ENCODE results near the gene SMURF1. TPM values are rescaled to one million over a fixed set of nuclear protein-coding genes. Genes with fewer than 3 reads are reported as not detected.

Gene SMURF1
- total RNA-seq, 2 experiments from 2014 or later, result 30.0 to 32.4 TPM

- no peaks in the 10 kb centered on the region for H3K27me3 Mint-ChIP-seq
- intact Hi-C loops (cut with DNase I, micrococcal nuclease), result no loop called here
- ATAC-seq (ENCODE audit: poor library complexity) (no peak), DNase-seq (no peak)
- Histone ChIP-seq H3K27me3 (ENCODE audit: control insufficient read depth in 1 of 2, insufficient read depth in 2 of 2, low read length in 2 of 2) (no peaks in the 10 kb centered on the region), H3K4me3 (ENCODE audit: low read length) (no peak overlapping the region), H3K4me1 (ENCODE audit: insufficient read depth, low read length) (peaks cover 2% of the 10 kb centered on the region), H3K36me3 (ENCODE audit: insufficient read depth, low read length) (no peaks in the 10 kb centered on the region), H3K9me3 (ENCODE audit: control insufficient read depth in 1 of 2, insufficient read depth in 1 of 2, low read length in 2 of 2) (no peaks in the 10 kb centered on the region), H3K27ac (ENCODE audit: low read depth in 1 of 2, low read length in 2 of 2) (no peak overlapping the region)
- H3K4me1 Mint-ChIP-seq (ENCODE audit: low read depth), result peaks cover 31% of the 10 kb centered on the region
- POLR2A ChIA-PET, result no interaction called here
- peaks cover 6% of the 10 kb centered on the region for H3K36me3 Mint-ChIP-seq (ENCODE audit: low read depth)
- no peak for TF ChIP-seq CTCF (IDR thresholded peaks at IDR 0.05)
- H3K4me3 Mint-ChIP-seq, result no peak overlapping the region
- CTCF ChIA-PET, result no interaction called here
- H3K9me3 Mint-ChIP-seq, result no peaks in the 10 kb centered on the region
- H3K27ac Mint-ChIP-seq, result no peak overlapping the region
These were observed 70.0 kb downstream of the SMURF1 start for GRCh38 chr7:99073839-99074446.

- no peak overlapping the region for H3K27ac ChIP-seq (ENCODE audit: low read depth in 1 of 2, low read length in 2 of 2)
- ChIA-PET CTCF (no interaction called here), POLR2A (no interaction called here)
- H3K9me3 ChIP-seq (ENCODE audit: control insufficient read depth in 1 of 2, insufficient read depth in 1 of 2, low read length in 2 of 2), result no peaks in the 10 kb centered on the region
- H3K27me3 ChIP-seq (ENCODE audit: control insufficient read depth in 1 of 2, insufficient read depth in 2 of 2, low read length in 2 of 2), result no peaks in the 10 kb centered on the region
- no peak for TF ChIP-seq CTCF (IDR thresholded peaks at IDR 0.05)
- no peak overlapping the region for H3K4me3 ChIP-seq (ENCODE audit: low read length)
- no peaks in the 10 kb centered on the region for H3K9me3 Mint-ChIP-seq
- peaks cover 6% of the 10 kb centered on the region for H3K36me3 Mint-ChIP-seq (ENCODE audit: low read depth)
- intact Hi-C loops (cut with DNase I, micrococcal nuclease), result no loop called here
- no peaks in the 10 kb centered on the region for H3K4me1 ChIP-seq (ENCODE audit: insufficient read depth, low read length)
- H3K4me3 Mint-ChIP-seq, result no peak overlapping the region
- no peaks in the 10 kb centered on the region for H3K27me3 Mint-ChIP-seq
- ATAC-seq (ENCODE audit: poor library complexity), result no peak
- peaks cover 31% of the 10 kb centered on the region for H3K4me1 Mint-ChIP-seq (ENCODE audit: low read depth)
- H3K27ac Mint-ChIP-seq, result no peak overlapping the region
- no peaks in the 10 kb centered on the region for H3K36me3 ChIP-seq (ENCODE audit: insufficient read depth, low read length)
- no peak for DNase-seq
These were observed 71.8 kb downstream of the SMURF1 start for GRCh38 chr7:99072126-99072525.

GRCh38 chr7:99070361-99070760, 73.5 kb downstream of the SMURF1 start:
- Mint-ChIP-seq H3K36me3 (ENCODE audit: low read depth) (no peaks in the 10 kb centered on the region), H3K9me3 (no peaks in the 10 kb centered on the region), H3K4me3 (no peak overlapping the region), H3K27me3 (no peaks in the 10 kb centered on the region), H3K27ac (no peak overlapping the region), H3K4me1 (ENCODE audit: low read depth) (peaks cover 28% of the 10 kb centered on the region)
- Histone ChIP-seq H3K27me3 (ENCODE audit: control insufficient read depth in 1 of 2, insufficient read depth in 2 of 2, low read length in 2 of 2) (no peaks in the 10 kb centered on the region), H3K4me3 (ENCODE audit: low read length) (no peak overlapping the region), H3K9me3 (ENCODE audit: control insufficient read depth in 1 of 2, insufficient read depth in 1 of 2, low read length in 2 of 2) (no peaks in the 10 kb centered on the region), H3K27ac (ENCODE audit: low read depth in 1 of 2, low read length in 2 of 2) (no peak overlapping the region), H3K4me1 (ENCODE audit: insufficient read depth, low read length) (no peaks in the 10 kb centered on the region), H3K36me3 (ENCODE audit: insufficient read depth, low read length) (no peaks in the 10 kb centered on the region)
- POLR2A ChIA-PET, result no interaction called here
- intact Hi-C loops (cut with DNase I, micrococcal nuclease), result no loop called here
- no peak for TF ChIP-seq CTCF (IDR thresholded peaks at IDR 0.05)
- DNase-seq (no peak), ATAC-seq (ENCODE audit: poor library complexity) (no peak)
- CTCF ChIA-PET, result no interaction called here

Measured in CD4-positive, alpha-beta T cell (primary cell).